Activated CD4-positive, alpha-beta T cell treated with anti-CD3 and anti-CD28 coated beads for 36 hours (primary cell): Measurements from ENCODE around the gene MAP4K1. TPM values are rescaled to one million over a fixed set of nuclear protein-coding genes. Genes with fewer than 3 reads are reported as not detected.
"Not testable (repeated sequence)": the region's sequence is repeated elsewhere in the genome, so short reads cannot be mapped to it uniquely, and the experiment has no call there.

Experiments used
- ATAC-seq: fragments of 200-7000 bp; cut with Tn5 transposase; one replicate; pipeline ENCODE4 v1.10.0; 2021; ENCODE audit warnings: mild to moderate bottlenecking, moderate library complexity
- CTCF ChIA-PET: fragments of 350-600 bp; sonication (Branson Sonifier 250); formaldehyde crosslinking; loops from one replicate; lab custom pipeline; 2021; ENCODE audit warnings: antibody characterized with exemption; lab: Charles Lee
- POLR2A ChIA-PET: fragments of 350-600 bp; sonication (Branson Sonifier 250); formaldehyde crosslinking; loops from one replicate; lab custom pipeline; 2021; ENCODE audit warnings: antibody characterized with exemption, inconsistent platforms; lab: Charles Lee
- DNase-seq: peaks from one replicate; pipeline ENCODE4 v3.0.0-alpha.2; 2020
- H3K27ac Mint-ChIP-seq: one replicate; pipeline ENCODE4 v1.8.0; 2021; ENCODE audit warnings: mixed read lengths
- H3K27me3 Mint-ChIP-seq: one replicate; pipeline ENCODE4 v1.8.0; 2021; ENCODE audit warnings: mixed read lengths
- H3K36me3 Mint-ChIP-seq: one replicate; pipeline ENCODE4 v1.8.0; 2021; ENCODE audit warnings: low read depth, mixed read lengths
- H3K4me1 Mint-ChIP-seq: one replicate; pipeline ENCODE4 v1.8.0; 2021; ENCODE audit warnings: mixed read lengths
- H3K4me3 Mint-ChIP-seq: one replicate; pipeline ENCODE4 v1.8.0; 2021; ENCODE audit warnings: mild to moderate bottlenecking, moderate library complexity, mixed read lengths
- H3K9me3 Mint-ChIP-seq: one replicate; pipeline ENCODE4 v1.8.0; 2021; ENCODE audit warnings: low read depth, mixed read lengths
- intact Hi-C, 2 experiments: fragments of 100-400 bp; cut with DNase I in 1 of 2; cut with micrococcal nuclease in 1 of 2; formaldehyde crosslinking; loops; one replicate each; pipeline versions ENCODE4 v1.14.2 to v1.15.1; 2022 to 2024; cut with DNase I, micrococcal nuclease
- total RNA-seq, 2 experiments: library from RNA; stranded (reverse); gene quantifications; one replicate each; pipeline ENCODE4 v1.2.3, GENCODE V29; 2021

MAP4K1 gene
- total RNA-seq, 2 experiments from 2014 or later, result 195 to 198 TPM

GRCh38 chr19:38619361-38620174 lies 1.8 kb upstream of the MAP4K1 start:
- Mint-ChIP-seq H3K9me3 (no peaks in the 10 kb centered on the region), H3K27ac (peak overlapping the region; percentile 99), H3K27me3 (no peaks in the 10 kb centered on the region), H3K4me3 (peak overlapping the region; percentile 100), H3K36me3 (peaks cover 47% of the 10 kb centered on the region), H3K4me1 (peaks cover 40% of the 10 kb centered on the region)
- DNase-seq, result no peak
- CTCF ChIA-PET, result interaction anchor here (0.6 to 3.6 kb wide), 14 partner anchors 10 to 313 kb away, joined by 3 to 31 read pairs (median 4); partner anchors contain the start of genes ACTN4 and FAM98C
- intact Hi-C loops, result loop anchor here (1.0 to 5.0 kb wide), 15 partner anchors 15 to 771 kb away; partner anchors contain the start of genes PSMD8 (in 2 of the 2), ACTN4 (in 1 of the 2), ECH1 (in 1 of the 2) and FAM98C (in 1 of the 2)
- POLR2A ChIA-PET, result interaction anchor here (0.6 to 1.4 kb wide), 10 partner anchors 15 to 311 kb away, joined by 3 to 12 read pairs (median 4); partner anchors contain the start of genes ACTN4, ECH1, FAM98C and MRPS12
- no peak for ATAC-seq

GRCh38 chr19:38618590-38619360 lies 1.0 kb upstream of the MAP4K1 start, which contains the start of gene EIF3K:
EIF3K (plus strand) TSS chr19:38619188; CDS start chr19:38619269, 81 bp downstream.
- Mint-ChIP-seq H3K36me3 (peaks cover 43% of the 10 kb centered on the region), H3K4me1 (peaks cover 44% of the 10 kb centered on the region), H3K27ac (peak within 1 kb of the TSS; percentile 99), H3K4me3 (peak within 1 kb of the TSS; percentile 100), H3K27me3 (no peaks in the 10 kb centered on the region), H3K9me3 (no peaks in the 10 kb centered on the region)
- intact Hi-C loops, result loop anchor here (1.0 to 5.0 kb wide), 19 partner anchors 16 to 772 kb away; partner anchors contain the start of genes ACTN4 (in 2 of the 2), FAM98C (in 2 of the 2), PSMD8 (in 2 of the 2) and ECH1 (in 1 of the 2)
- ChIA-PET CTCF (interaction anchor here (0.7 to 3.6 kb wide), 15 partner anchors 11 to 314 kb away, joined by 3 to 31 read pairs (median 4); partner anchors contain the start of genes ACTN4 and FAM98C), POLR2A (interaction anchor here (0.6 to 1.4 kb wide), 10 partner anchors 16 to 312 kb away, joined by 3 to 12 read pairs (median 4); partner anchors contain the start of genes ACTN4, ECH1, FAM98C and MRPS12)
- DNase-seq (peak; percentile 99), ATAC-seq (peak; percentile 74)

DNA sequence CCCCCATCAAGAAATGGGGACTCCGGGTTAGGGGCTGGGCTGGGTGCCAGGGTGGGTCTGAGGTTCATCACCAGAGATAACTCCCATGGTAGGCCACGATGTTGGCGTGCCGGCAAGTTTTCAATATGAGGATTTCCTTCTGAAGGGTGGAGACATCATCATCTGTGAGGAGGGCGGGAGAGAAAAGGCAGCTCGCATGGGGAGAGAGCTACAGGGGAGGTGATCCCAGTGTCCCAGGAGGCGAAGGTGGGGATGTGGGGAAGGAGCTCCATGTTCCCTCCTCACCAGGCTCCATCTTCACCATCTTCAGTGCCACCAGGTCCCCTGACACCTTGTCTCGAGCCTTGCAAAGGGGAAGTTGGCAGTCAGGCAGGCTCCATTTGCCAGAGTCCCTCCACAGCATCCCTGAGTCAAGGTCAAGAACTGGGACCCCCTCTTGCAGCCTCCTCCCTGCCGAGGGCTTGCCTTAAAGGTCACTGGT lies 430 bp downstream of the MAP4K1 start:
- ChIA-PET CTCF (interaction anchor here (0.7 to 3.6 kb wide), 3 partner anchors 17 to 102 kb away, joined by 4 to 31 read pairs (median 5); no protein-coding TSS in a partner anchor), POLR2A (no interaction called here)
- Mint-ChIP-seq H3K4me1 (peaks cover 51% of the 10 kb centered on the region), H3K36me3 (peaks cover 43% of the 10 kb centered on the region), H3K4me3 (peak overlapping the region; percentile 100), H3K27me3 (no peaks in the 10 kb centered on the region), H3K27ac (peak overlapping the region; percentile 99), H3K9me3 (no peaks in the 10 kb centered on the region)
- DNase-seq (peak; percentile 53), ATAC-seq (no peak)
- intact Hi-C loops, result loop anchor here (1.0 to 5.0 kb wide), 4 partner anchors 200 to 383 kb away; partner anchors contain the start of genes FAM98C (in 1 of the 2), GGN (in 1 of the 2) and SPRED3 (in 1 of the 2)

GRCh38 chr19:38616265-38616664 lies 1.5 kb downstream of the MAP4K1 start:
- ChIA-PET CTCF (interaction anchor here (0.7 kb wide), 1 partner anchor 18 kb away, joined by 3 read pairs; no protein-coding TSS in a partner anchor), POLR2A (no interaction called here)
- Mint-ChIP-seq H3K4me1 (peaks cover 49% of the 10 kb centered on the region), H3K27ac (peak overlapping the region; percentile 99), H3K27me3 (no peaks in the 10 kb centered on the region), H3K36me3 (peaks cover 37% of the 10 kb centered on the region), H3K9me3 (no peaks in the 10 kb centered on the region), H3K4me3 (peak overlapping the region; percentile 100)
- no peak for DNase-seq
- intact Hi-C loops, result loop anchor here (5.0 kb wide), 3 partner anchors 199 to 229 kb away; partner anchors contain the start of genes FAM98C (in 1 of the 2), GGN (in 1 of the 2) and SPRED3 (in 1 of the 2)
- no peak for ATAC-seq

GRCh38 chr19:38615007-38615581 lies 2.7 kb downstream of the MAP4K1 start:
- POLR2A ChIA-PET, result interaction anchor here (0.6 kb wide), 1 partner anchor 54 kb away, joined by 3 read pairs; no protein-coding TSS in a partner anchor
- ATAC-seq (no peak), DNase-seq (no peak)
- intact Hi-C loops, result loop anchor here (5.0 kb wide), 3 partner anchors 198 to 228 kb away; partner anchors contain the start of genes FAM98C (in 1 of the 2), GGN (in 1 of the 2) and SPRED3 (in 1 of the 2)
- CTCF ChIA-PET, result interaction anchor here (0.6 kb wide), 1 partner anchor 56 kb away, joined by 3 read pairs; no protein-coding TSS in a partner anchor
- Mint-ChIP-seq H3K27ac (peak overlapping the region; percentile 55), H3K9me3 (no peaks in the 10 kb centered on the region), H3K27me3 (no peaks in the 10 kb centered on the region), H3K4me3 (peak overlapping the region; percentile 23), H3K4me1 (peaks cover 45% of the 10 kb centered on the region), H3K36me3 (peaks cover 40% of the 10 kb centered on the region)

GRCh38 chr19:38614289-38614688 lies 3.5 kb downstream of the MAP4K1 start:
- H3K36me3 Mint-ChIP-seq, result peaks cover 43% of the 10 kb centered on the region
- no peaks in the 10 kb centered on the region for H3K27me3 Mint-ChIP-seq
- no peak for ATAC-seq
- CTCF ChIA-PET, result no interaction called here
- intact Hi-C loops, result no loop called here
- no peak overlapping the region for H3K27ac Mint-ChIP-seq
- POLR2A ChIA-PET, result no interaction called here
- no peak for DNase-seq
- no peak overlapping the region for H3K4me3 Mint-ChIP-seq
- H3K4me1 Mint-ChIP-seq, result peaks cover 39% of the 10 kb centered on the region
- no peaks in the 10 kb centered on the region for H3K9me3 Mint-ChIP-seq

DNA sequence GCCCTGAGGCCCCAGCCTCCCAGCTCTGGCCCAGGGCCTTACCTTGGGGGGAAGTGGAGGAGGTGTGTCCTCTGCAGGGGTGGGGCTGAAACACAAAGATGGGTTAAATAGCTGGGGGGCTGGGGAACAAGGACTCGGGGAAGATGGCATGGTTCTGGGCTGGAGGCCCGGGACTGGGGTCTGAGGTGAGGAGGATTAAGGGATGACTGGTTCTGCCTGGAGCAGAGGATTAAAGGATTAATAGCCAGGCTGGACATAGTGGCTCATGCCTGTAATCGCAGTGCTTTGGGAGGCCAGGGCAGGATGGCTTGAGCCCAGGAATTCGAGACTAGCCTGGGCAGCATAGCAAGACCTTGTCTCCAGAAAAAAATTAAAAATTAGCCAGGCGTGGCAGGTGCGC lies 11.6 kb downstream of the MAP4K1 start:
- Mint-ChIP-seq H3K27ac (no peak overlapping the region), H3K4me1 (no peaks in the 10 kb centered on the region), H3K36me3 (peaks cover 39% of the 10 kb centered on the region), H3K27me3 (no peaks in the 10 kb centered on the region), H3K9me3 (no peaks in the 10 kb centered on the region), H3K4me3 (no peak overlapping the region)
- DNase-seq (no peak), ATAC-seq (no peak)
- ChIA-PET CTCF (no interaction called here), POLR2A (no interaction called here)
- intact Hi-C loops, result no loop called here

DNA sequence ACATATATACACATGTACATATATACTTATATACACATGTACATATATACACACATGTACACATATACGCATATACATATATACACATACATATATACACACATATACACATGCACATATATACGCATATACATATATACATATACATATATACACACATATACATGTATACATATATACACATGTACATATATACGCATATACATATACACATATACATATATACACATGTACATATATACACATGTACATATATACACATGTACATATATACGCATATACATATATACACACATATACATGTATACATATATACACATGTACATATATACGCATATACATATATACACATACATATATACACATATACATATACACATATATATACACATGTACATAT lies 14.9 kb downstream of the MAP4K1 start:
- ATAC-seq, H3K27ac Mint-ChIP-seq, DNase-seq, H3K9me3 Mint-ChIP-seq, H3K4me1 Mint-ChIP-seq, CTCF ChIA-PET, H3K4me3 Mint-ChIP-seq, H3K27me3 Mint-ChIP-seq, intact Hi-C loops, POLR2A ChIA-PET: not testable (repeated sequence)
- H3K36me3 Mint-ChIP-seq, result peaks cover 31% of the 10 kb centered on the region

DNA sequence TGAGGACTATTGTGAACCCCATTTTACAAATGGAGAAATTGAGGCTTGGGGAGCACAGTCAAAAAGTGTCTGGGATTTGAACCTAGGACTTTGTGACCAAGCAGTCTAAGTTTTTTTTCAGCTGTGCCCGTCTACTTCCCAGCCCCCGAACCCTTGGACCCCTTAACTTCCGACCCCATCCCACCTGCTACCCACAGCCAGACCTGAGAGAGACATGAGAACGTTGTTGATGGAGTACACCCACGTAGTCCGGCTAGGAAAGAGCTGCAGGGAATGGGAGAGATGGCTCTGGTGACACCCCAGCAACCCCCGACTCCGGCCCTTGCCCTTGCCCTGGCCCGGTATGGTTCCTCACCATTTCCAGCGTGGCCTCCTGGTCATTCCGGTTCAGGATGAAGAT lies 18.0 kb downstream of the MAP4K1 start:
- POLR2A ChIA-PET, result no interaction called here
- no peak for DNase-seq
- no peaks in the 10 kb centered on the region for H3K4me1 Mint-ChIP-seq
- CTCF ChIA-PET, result no interaction called here
- no peak overlapping the region for H3K4me3 Mint-ChIP-seq
- ATAC-seq, result no peak
- intact Hi-C loops, result no loop called here
- no peaks in the 10 kb centered on the region for H3K27me3 Mint-ChIP-seq
- no peak overlapping the region for H3K27ac Mint-ChIP-seq
- H3K9me3 Mint-ChIP-seq, result no peaks in the 10 kb centered on the region
- peaks cover 41% of the 10 kb centered on the region for H3K36me3 Mint-ChIP-seq

DNA sequence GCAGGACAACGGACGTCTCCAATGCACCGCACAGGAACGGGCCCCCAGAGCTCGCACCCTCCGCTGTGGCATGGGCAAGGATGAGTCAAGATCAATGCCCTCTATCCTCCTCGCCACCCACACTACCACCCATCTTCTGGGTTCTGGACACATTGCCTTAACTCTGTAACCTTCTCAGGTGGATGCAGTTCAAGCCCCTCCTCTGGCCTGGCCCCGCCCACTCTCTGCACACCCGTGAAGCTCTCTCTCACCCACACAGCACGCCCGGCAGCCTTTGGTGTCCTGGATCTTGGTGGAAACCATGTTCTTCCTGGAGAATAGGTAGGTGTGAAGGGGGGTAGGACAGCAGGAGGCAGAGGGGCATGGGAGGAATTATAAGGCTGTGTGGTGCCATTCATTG lies 20.7 kb downstream of the MAP4K1 start:
- no peaks in the 10 kb centered on the region for H3K27me3 Mint-ChIP-seq
- no peak for ATAC-seq
- H3K4me1 Mint-ChIP-seq, result no peaks in the 10 kb centered on the region
- no peak overlapping the region for H3K27ac Mint-ChIP-seq
- no peaks in the 10 kb centered on the region for H3K9me3 Mint-ChIP-seq
- no peak for DNase-seq
- intact Hi-C loops, result no loop called here
- ChIA-PET POLR2A (no interaction called here), CTCF (no interaction called here)
- no peak overlapping the region for H3K4me3 Mint-ChIP-seq
- H3K36me3 Mint-ChIP-seq, result peaks cover 48% of the 10 kb centered on the region
